ENCODE data around the gene FAM53C. TPM values are rescaled to one million over a fixed set of nuclear protein-coding genes. Genes with fewer than 3 reads are reported as not detected.

FAM53C gene
- 34.2 and 37.4 TPM in 2 replicates for total RNA-seq
- 37.9 and 41.4 TPM in 2 replicates for polyA plus RNA-seq
- 28.2 and 28.6 TPM in 2 replicates for polyA plus RNA-seq (2011; cell fraction: cytosol; rRNA removed)
- polyA plus RNA-seq (2011; cell fraction: nucleus; rRNA removed), result 29.0 and 32.1 TPM in 2 replicates
- 24.5 and 25.4 TPM in 2 replicates for polyA plus RNA-seq (2012)
- polyA minus RNA-seq, result 41.0 and 46.1 TPM in 2 replicates
- polyA minus RNA-seq (2011; cell fraction: cytosol; rRNA and poly(A)+ RNA removed), result 17.6 TPM
- 18.1 and 25.7 TPM in 2 replicates for polyA minus RNA-seq (2011; cell fraction: nucleus; rRNA and poly(A)+ RNA removed)
- percentile 80 among the genes with signal in this experiment for Bru-seq, nascent RNA
- BruChase-seq, experiment 1, labeled RNA remaining after a 6-hour chase, result percentile 84 among the genes with signal in this experiment
- BruChase-seq, experiment 2, labeled RNA remaining after a 2-hour chase, result percentile 95 among the genes with signal in this experiment
- long read RNA-seq, full-length matches to known transcripts, result 23 of 50 reads
- long read RNA-seq, partial matches to known transcripts, result 11 of 50 reads
- long read RNA-seq, other reads (novel, unspliced or antisense), result 16 of 50 reads

- Histone ChIP-seq H3K27me3 (ENCODE audit: control insufficient read depth in 2 of 2, insufficient read depth in 2 of 2, low read length in 2 of 2) (no peaks in the 10 kb centered on the region), H3K9ac (replicated peaks; ENCODE audit: extremely low read depth, insufficient read depth, low read length) (peak within 1 kb of the TSS; percentile 81), H3K9me1 (replicated peaks; ENCODE audit: control insufficient read depth, extremely low read depth, insufficient read depth, low read length) (no peaks in the 10 kb centered on the region), H3K36me3 (ENCODE audit: control insufficient read depth in 2 of 2, extremely low read depth in 1 of 2, insufficient read depth in 2 of 2, low read length in 2 of 2) (peaks cover 0 to 3% of the 10 kb centered on the region in 2 experiments), H3K4me2 (ENCODE audit: insufficient read depth, low read length) (peak within 1 kb of the TSS; percentile 59), H4K20me1 (replicated peaks; ENCODE audit: control insufficient read depth, extremely low read depth, insufficient read depth, low read length) (no peaks in the 10 kb centered on the region), H3K4me3 (replicated peaks in 1 of 3; ENCODE audit: insufficient read depth in 1 of 3, low read depth in 1 of 3, low read length in 3 of 3) (peak within 1 kb of the TSS; percentile 26 to 84 (median 62)), H2AFZ (ENCODE audit: low read depth, low read length) (peak within 1 kb of the TSS; percentile 74), H3K4me1 (ENCODE audit: control insufficient read depth, extremely low read depth, insufficient read depth, low read length) (peaks cover 13% of the 10 kb centered on the region), H3K9me3 (replicated peaks; ENCODE audit: control insufficient read depth, insufficient read depth, low read length) (no peaks in the 10 kb centered on the region), H3K79me2 (ENCODE audit: control insufficient read depth, insufficient read depth, low read length) (peaks cover 34% of the 10 kb centered on the region), H3K27ac (ENCODE audit: insufficient read depth, low read depth, low read length) (peak within 1 kb of the TSS; percentile 81)
- TF ChIP-seq MYC (IDR thresholded peaks at IDR 0.05; ENCODE audit: low read depth, low read length) (no peak), POLR2A (IDR thresholded peaks at IDR 0.05; ENCODE audit: low read depth, low read length) (peak; percentile 100), POLR2AphosphoS5 (IDR thresholded peaks at IDR 0.05; ENCODE audit: insufficient read depth, low read depth, low read length) (peak; percentile 100), JUN (IDR thresholded peaks at IDR 0.05; ENCODE audit: borderline replicate concordance, insufficient read depth, insufficient read length, low read depth) (no peak), FOS (IDR thresholded peaks at IDR 0.05; ENCODE audit: borderline replicate concordance, insufficient read depth, low read length) (no peak), GATA2 (IDR thresholded peaks at IDR 0.05; ENCODE audit: insufficient read depth, insufficient read length, low read depth, low read length) (no peak), CTCF (IDR thresholded peaks at IDR 0.05; ENCODE audit: extremely low read depth in 1 of 2, insufficient read depth in 1 of 2, low read depth in 1 of 2, low read length in 2 of 2) (no peak), MAX (IDR thresholded peaks at IDR 0.05; ENCODE audit: insufficient read depth, insufficient read length) (no peak), EZH2 (IDR thresholded peaks at IDR 0.05; ENCODE audit: borderline replicate concordance, low read depth, low read length, severe bottlenecking) (no peak)
- FAIRE-seq (peak; percentile 90), DNase-seq (ENCODE audit: low read depth, low spot score) (peak; percentile 95)
- dilution Hi-C loops (cut with MboI; ENCODE audit: extremely low pct_ligation_motif_present, low sequenced_read_pairs), result no loop called here
- CTCF ChIA-PET, result interaction anchor here (1.9 to 4.1 kb wide), 2 partner anchors 15 to 114 kb away, joined by 6 to 64 read pairs; partner anchors contain the start of gene KDM3B
- intact Hi-C loops (cut with micrococcal nuclease), result loop anchor here (1.0 to 5.0 kb wide), 2 partner anchors 14 to 116 kb away; partner anchors contain the start of gene KDM3B
- POLR2A ChIA-PET, result interaction anchor here (0.5 to 4.3 kb wide), 7 partner anchors 12 to 160 kb away, joined by 3 to 58 read pairs (median 4); partner anchors contain the start of gene KDM3B
- BruUV-seq (replicated peaks), result no TSS peak
Observed at GRCh38 chr5:138337685-138338410, at the start of gene FAM53C. Gene FAM53C (plus strand): TSS chr5:138338266. CDS start chr5:138341336, 3,070 bp downstream.
